Tibial nerve (tissue), 3 donors: ENCODE data around the gene STXBP2.

Experiments
- CTCF ChIP-seq, 5 experiments: fragments of 200-600 bp in 3 of 5; fragments of 450-650 bp in 2 of 5; sonication (generic) in 3 of 5; IDR thresholded peaks; one replicate each; pipeline ENCODE4 v1.5.1; 2016 to 2019; ENCODE audit warnings: antibody characterized with exemption in 5 of 5, mild to moderate bottlenecking in 3 of 5, moderate library complexity in 2 of 5
- POLR2A ChIP-seq, 2 donors: fragments of 450-650 bp; IDR thresholded peaks; one replicate each; pipeline ENCODE4 v1.6.1; 2017; ENCODE audit warnings: antibody characterized with exemption in 2 of 2, mild to moderate bottlenecking in 2 of 2, moderate library complexity in 2 of 2

DNA sequence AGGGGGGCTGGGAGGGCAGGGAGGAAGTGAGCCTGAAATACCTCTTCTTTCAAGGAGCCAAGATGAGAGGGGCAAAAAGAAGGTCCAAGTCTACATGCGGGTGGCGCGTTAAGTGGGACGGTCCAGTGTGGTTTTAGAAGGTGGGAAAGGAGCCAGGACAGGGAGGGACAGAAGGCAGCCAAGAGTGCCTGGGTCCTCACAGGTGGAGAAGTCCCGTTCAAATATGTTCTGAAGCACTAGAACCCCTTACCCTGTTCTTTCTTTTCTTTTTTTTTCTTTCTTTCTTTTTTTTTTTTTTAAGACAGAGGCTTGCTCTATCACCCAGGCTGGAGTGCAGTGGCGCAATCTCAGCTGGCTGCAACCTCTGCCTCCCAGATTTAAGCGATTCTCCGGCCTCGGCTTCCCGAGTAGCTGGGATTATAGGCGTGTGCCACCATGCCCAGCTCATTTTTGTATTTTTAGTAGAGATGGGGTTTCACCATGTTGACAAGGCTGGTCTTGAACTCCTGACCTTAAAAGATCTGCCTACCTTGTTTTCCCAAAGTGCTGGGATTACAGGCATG lies 33.9 kb upstream of the STXBP2 start:
- TF ChIP-seq CTCF (IDR thresholded peaks at IDR 0.05) (no peak), POLR2A (IDR thresholded peaks at IDR 0.05) (no peak)
